Measurements from ENCODE around the gene TEX30. TPM values are rescaled to one million over a fixed set of nuclear protein-coding genes. Genes with fewer than 3 reads are reported as not detected.

The TEX30 gene
- polyA plus RNA-seq, 2 of the 4 experiments (the other 2 are of a cell fraction): 12.9 to 21.3 TPM

DNA sequence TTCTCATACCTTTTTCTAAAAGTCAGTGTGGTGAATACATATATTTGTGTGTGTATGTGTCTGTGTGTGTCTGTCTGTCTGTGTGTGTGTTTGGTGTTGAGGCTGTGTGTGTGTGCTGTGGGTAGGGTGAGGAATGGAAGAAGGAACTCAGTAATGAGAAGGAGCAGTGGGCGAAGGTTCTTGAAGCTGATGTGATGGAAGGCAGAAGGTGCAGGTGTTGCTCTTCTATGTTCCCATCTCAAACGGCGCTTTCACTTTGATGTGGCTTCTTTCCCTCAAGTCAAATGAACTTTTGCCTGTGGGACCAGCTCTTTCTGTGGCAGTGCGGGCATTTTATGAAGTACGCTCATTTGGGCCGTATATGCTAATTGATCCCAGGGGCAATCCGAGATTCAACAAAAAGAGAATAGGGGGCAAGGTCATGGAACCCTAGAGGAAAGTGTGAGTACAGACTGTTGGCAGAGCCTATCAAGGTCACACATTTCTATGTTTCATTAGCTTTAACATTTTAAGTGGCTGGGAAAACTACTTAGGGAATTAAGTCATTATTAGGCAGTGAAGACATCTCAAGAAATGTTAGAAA lies 40.5 kb upstream of the TEX30 start (continued):
- no peak for TF ChIP-seq RAD21 (conservative IDR thresholded peaks at IDR 0.05 in 1 of 2, IDR thresholded peaks at IDR 0.05 in 1 of 2)
- TF ChIP-seq, protein P1, sequence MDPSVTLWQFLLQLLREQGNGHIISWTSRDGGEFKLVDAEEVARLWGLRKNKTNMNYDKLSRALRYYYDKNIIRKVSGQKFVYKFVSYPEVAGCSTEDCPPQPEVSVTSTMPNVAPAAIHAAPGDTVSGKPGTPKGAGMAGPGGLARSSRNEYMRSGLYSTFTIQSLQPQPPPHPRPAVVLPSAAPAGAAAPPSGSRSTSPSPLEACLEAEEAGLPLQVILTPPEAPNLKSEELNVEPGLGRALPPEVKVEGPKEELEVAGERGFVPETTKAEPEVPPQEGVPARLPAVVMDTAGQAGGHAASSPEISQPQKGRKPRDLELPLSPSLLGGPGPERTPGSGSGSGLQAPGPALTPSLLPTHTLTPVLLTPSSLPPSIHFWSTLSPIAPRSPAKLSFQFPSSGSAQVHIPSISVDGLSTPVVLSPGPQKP (IDR thresholded peaks at IDR 0.05; ENCODE audit: low read depth, low read length): no peak
- TF ChIP-seq CHD4 (IDR thresholded peaks at IDR 0.05; ENCODE audit: borderline replicate concordance): no peak
- TF ChIP-seq ZC3H11A (IDR thresholded peaks at IDR 0.05): no peak
- TF ChIP-seq HDAC2 (IDR thresholded peaks at IDR 0.05): no peak
- no peak for TF ChIP-seq GATA3 (IDR thresholded peaks at IDR 0.05; ENCODE audit: borderline replicate concordance)
- TF ChIP-seq JUNB (IDR thresholded peaks at IDR 0.05): no peak
- TF ChIP-seq HOXA7 (CRISPR knock-in tag; IDR thresholded peaks at IDR 0.05): no peak
- no peak for TF ChIP-seq HOXB5 (CRISPR knock-in tag; IDR thresholded peaks at IDR 0.05)
- TF ChIP-seq, protein P2, sequence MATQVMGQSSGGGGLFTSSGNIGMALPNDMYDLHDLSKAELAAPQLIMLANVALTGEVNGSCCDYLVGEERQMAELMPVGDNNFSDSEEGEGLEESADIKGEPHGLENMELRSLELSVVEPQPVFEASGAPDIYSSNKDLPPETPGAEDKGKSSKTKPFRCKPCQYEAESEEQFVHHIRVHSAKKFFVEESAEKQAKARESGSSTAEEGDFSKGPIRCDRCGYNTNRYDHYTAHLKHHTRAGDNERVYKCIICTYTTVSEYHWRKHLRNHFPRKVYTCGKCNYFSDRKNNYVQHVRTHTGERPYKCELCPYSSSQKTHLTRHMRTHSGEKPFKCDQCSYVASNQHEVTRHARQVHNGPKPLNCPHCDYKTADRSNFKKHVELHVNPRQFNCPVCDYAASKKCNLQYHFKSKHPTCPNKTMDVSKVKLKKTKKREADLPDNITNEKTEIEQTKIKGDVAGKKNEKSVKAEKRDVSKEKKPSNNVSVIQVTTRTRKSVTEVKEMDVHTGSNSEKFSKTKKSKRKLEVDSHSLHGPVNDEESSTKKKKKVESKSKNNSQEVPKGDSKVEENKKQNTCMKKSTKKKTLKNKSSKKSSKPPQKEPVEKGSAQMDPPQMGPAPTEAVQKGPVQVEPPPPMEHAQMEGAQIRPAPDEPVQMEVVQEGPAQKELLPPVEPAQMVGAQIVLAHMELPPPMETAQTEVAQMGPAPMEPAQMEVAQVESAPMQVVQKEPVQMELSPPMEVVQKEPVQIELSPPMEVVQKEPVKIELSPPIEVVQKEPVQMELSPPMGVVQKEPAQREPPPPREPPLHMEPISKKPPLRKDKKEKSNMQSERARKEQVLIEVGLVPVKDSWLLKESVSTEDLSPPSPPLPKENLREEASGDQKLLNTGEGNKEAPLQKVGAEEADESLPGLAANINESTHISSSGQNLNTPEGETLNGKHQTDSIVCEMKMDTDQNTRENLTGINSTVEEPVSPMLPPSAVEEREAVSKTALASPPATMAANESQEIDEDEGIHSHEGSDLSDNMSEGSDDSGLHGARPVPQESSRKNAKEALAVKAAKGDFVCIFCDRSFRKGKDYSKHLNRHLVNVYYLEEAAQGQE (IDR thresholded peaks at IDR 0.05): no peak

DNA sequence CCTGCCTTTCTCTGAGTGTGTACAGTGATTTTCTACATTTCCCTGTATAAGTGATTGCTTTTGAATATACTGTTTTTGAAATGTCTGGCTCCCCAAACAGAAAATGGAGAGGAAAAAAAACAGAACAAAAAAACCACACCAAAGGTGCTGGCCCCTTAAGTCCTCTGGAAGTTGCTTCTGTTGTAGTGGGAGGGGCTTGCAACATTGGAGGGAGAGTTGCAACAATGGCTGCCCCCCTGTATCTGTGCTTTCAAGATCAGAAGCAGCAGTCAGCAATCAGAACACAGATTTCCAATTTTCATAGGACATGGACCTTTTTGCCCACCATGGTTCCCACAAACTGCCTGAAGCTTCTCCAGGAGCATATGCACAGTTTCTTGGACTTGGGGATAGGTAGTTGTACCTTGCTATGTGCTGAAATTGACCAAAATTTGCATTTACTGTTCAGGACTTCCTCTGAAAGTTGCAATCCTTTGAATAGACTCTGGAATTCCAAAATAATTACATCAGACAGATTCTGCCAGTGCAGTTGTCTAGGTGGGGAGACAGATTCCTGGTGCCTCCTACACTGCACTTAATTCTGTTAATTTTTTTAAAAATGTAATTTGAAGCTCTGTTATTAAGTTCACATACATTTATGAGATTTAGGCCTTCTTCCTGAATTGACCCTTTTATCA lies 39.2 kb upstream of the TEX30 start:
- DNase-seq (ENCODE audit: low read depth in 1 of 2, low spot score in 1 of 2) (no peak), ATAC-seq (no peak), FAIRE-seq (no peak)
- ChIA-PET POLR2A (no interaction called here), CTCF (interaction anchor here (1.1 kb wide), 1 partner anchor 13 kb away, joined by 3 read pairs; no protein-coding TSS in a partner anchor)
- no peaks in the 10 kb centered on the region for H3K4me1 ChIP-seq
- H3K4me2 ChIP-seq: no peak overlapping the region
- no peak overlapping the region for H3K4me3 ChIP-seq
- H3K9me3 ChIP-seq: no peaks in the 10 kb centered on the region
- H3K27ac ChIP-seq: no peak overlapping the region
- TF ChIP-seq CHD2 (IDR thresholded peaks at IDR 0.05; ENCODE audit: low read length, partially characterized antibody) (no peak), POLR2A (IDR thresholded peaks at IDR 0.05; ENCODE audit: low read length) (no peak)
- TF ChIP-seq, protein P3, sequence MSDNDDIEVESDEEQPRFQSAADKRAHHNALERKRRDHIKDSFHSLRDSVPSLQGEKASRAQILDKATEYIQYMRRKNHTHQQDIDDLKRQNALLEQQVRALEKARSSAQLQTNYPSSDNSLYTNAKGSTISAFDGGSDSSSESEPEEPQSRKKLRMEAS (IDR thresholded peaks at IDR 0.05): no peak

DNA sequence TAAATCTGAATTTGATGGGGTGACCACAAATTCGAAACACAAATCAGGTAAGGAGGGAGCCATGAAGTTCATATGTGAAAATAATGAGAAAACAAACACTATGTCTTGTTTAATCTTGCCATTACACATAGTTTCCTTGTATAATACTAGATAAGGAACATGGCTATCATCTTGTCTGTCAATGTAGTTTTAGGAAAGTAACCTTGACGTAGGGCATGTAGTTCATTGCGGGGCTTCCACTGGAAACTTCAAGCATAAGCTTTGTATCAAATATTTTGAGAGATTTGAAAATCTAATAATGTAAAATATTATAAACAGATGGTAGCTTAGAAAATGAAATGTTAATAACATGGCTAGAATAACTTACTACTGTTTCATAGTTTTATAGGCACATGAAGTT lies 34.1 kb upstream of the TEX30 start:
- Histone ChIP-seq H3K27ac (no peak overlapping the region), H3K4me3 (no peak overlapping the region), H3K4me1 (no peaks in the 10 kb centered on the region), H3K4me2 (no peak overlapping the region), H3K9me3 (no peaks in the 10 kb centered on the region)
- POLR2A ChIA-PET: no interaction called here
- TF ChIP-seq MAZ (IDR thresholded peaks at IDR 0.05; ENCODE audit: borderline replicate concordance, low read depth, low read length): no peak
- TF ChIP-seq RNF2 (IDR thresholded peaks at IDR 0.05; ENCODE audit: borderline replicate concordance, low read depth): no peak
- TF ChIP-seq HOXB5 (CRISPR knock-in tag; IDR thresholded peaks at IDR 0.05): no peak
- TF ChIP-seq, protein P4, sequence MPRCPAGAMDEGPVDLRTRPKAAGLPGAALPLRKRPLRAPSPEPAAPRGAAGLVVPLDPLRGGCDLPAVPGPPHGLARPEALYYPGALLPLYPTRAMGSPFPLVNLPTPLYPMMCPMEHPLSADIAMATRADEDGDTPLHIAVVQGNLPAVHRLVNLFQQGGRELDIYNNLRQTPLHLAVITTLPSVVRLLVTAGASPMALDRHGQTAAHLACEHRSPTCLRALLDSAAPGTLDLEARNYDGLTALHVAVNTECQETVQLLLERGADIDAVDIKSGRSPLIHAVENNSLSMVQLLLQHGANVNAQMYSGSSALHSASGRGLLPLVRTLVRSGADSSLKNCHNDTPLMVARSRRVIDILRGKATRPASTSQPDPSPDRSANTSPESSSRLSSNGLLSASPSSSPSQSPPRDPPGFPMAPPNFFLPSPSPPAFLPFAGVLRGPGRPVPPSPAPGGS (IDR thresholded peaks at IDR 0.05): no peak
- TF ChIP-seq MYC (IDR thresholded peaks at IDR 0.05; ENCODE audit: borderline replicate concordance, low read length): no peak
- TF ChIP-seq POLR2AphosphoS2 (conservative IDR thresholded peaks at IDR 0.05; ENCODE audit: low read length): no peak
- 90% methylated on average over 3 of the region's 3 CpGs for WGBS (ENCODE audit: missing lambda C conversion rate)
- FAIRE-seq (no peak), ATAC-seq (no peak), DNase-seq (ENCODE audit: low read depth in 1 of 2, low spot score in 1 of 2) (no peak)
- CTCF ChIA-PET: interaction anchor here (0.6 to 1.7 kb wide), 2 partner anchors 21 to 63 kb away, joined by 3 read pairs; no protein-coding TSS in a partner anchor

All from A549 (cell line).